H9 (cell line): Measurements from ENCODE around the gene MN1. TPM values are rescaled to one million over a fixed set of nuclear protein-coding genes. Genes with fewer than 3 reads are reported as not detected.

ENCODE experiments used
- DNase-seq: peaks from one replicate; pipeline ENCODE4 v3.0.0-alpha.2; 2017
- H2AFZ ChIP-seq: one replicate; pipeline ENCODE4 v1.6.1; 2013; ENCODE audit warnings: mild to moderate bottlenecking, low read length, control low read depth, moderate library complexity
- H2AK5ac ChIP-seq: 2 replicates; pipeline ENCODE4 v1.6.1; 2013; ENCODE audit warnings: low read length, control low read depth, mixed read lengths; ENCODE audit not compliant: insufficient read length
- H2BK120ac ChIP-seq: one replicate; pipeline ENCODE4 v1.6.1; 2013; ENCODE audit warnings: low read depth, mild to moderate bottlenecking, low read length, control low read depth, inconsistent platforms; ENCODE audit not compliant: poor library complexity, severe bottlenecking
- H2BK12ac ChIP-seq: 2 replicates; pipeline ENCODE4 v1.6.1; 2013; ENCODE audit warnings: low read length, control low read depth, mixed read lengths, low read depth; ENCODE audit not compliant: insufficient read length
- H2BK15ac ChIP-seq: 2 replicates; pipeline ENCODE4 v1.6.1; 2013; ENCODE audit warnings: low read depth, low read length, control low read depth
- H2BK20ac ChIP-seq: one replicate; pipeline ENCODE4 v1.6.1; 2013; ENCODE audit warnings: low read depth, mild to moderate bottlenecking, low read length, control low read depth, inconsistent platforms; ENCODE audit not compliant: poor library complexity, severe bottlenecking
- H2BK5ac ChIP-seq: 2 replicates; pipeline ENCODE4 v1.6.1; 2013; ENCODE audit warnings: low read length, control low read depth, mixed read lengths; ENCODE audit not compliant: insufficient read length
- H3K14ac ChIP-seq: 2 replicates; pipeline ENCODE4 v1.6.1; 2013; ENCODE audit warnings: low read length, control low read depth; ENCODE audit not compliant: insufficient read depth
- H3K18ac ChIP-seq: 2 replicates; pipeline ENCODE4 v1.6.1; 2013; ENCODE audit warnings: low read depth, mild to moderate bottlenecking, mixed read lengths, low read length, control low read depth; ENCODE audit not compliant: insufficient read length
- H3K23ac ChIP-seq: 2 replicates; pipeline ENCODE4 v1.6.1; 2013; ENCODE audit warnings: low read length, control low read depth, mixed read lengths, low read depth; ENCODE audit not compliant: insufficient read length
- H3K23me2 ChIP-seq: 2 replicates; pipeline ENCODE4 v1.6.1; 2013; ENCODE audit warnings: low read depth, mild to moderate bottlenecking, mixed read lengths, low read length, control low read depth; ENCODE audit not compliant: insufficient read length, poor library complexity, severe bottlenecking
- H3K27ac ChIP-seq: 2 replicates; pipeline ENCODE4 v1.5.1; 2013; ENCODE audit warnings: low read length, control low read depth, mixed read lengths, low read depth; ENCODE audit not compliant: insufficient read length
- H3K27me3 ChIP-seq: 2 replicates; pipeline ENCODE4 v1.6.1; 2013; ENCODE audit warnings: low read length, control low read depth, inconsistent platforms; ENCODE audit not compliant: insufficient read depth
- H3K4ac ChIP-seq: 2 replicates; pipeline ENCODE4 v1.6.1; 2013; ENCODE audit warnings: low read depth, mild to moderate bottlenecking, control low read depth, inconsistent platforms, low read length, moderate library complexity
- H3K4me1 ChIP-seq: 2 replicates; pipeline ENCODE4 v1.6.1; 2013; ENCODE audit warnings: low read length, control low read depth, inconsistent platforms; ENCODE audit not compliant: insufficient read depth
- H3K4me2 ChIP-seq: 2 replicates; pipeline ENCODE4 v1.6.1; 2013; ENCODE audit warnings: low read length, control low read depth, mixed read lengths; ENCODE audit not compliant: insufficient read length, insufficient read depth
- H3K56ac ChIP-seq: 2 replicates; pipeline ENCODE4 v1.6.1; 2013; ENCODE audit warnings: low read depth, mild to moderate bottlenecking, mixed read lengths, low read length, control low read depth; ENCODE audit not compliant: insufficient read length
- H3K79me1 ChIP-seq: 2 replicates; pipeline ENCODE4 v1.6.1; 2013; ENCODE audit warnings: low read depth, mild to moderate bottlenecking, moderate library complexity, low read length, control low read depth, inconsistent platforms; ENCODE audit not compliant: insufficient read depth, poor library complexity, severe bottlenecking
- H3K79me2 ChIP-seq: 2 replicates; pipeline ENCODE4 v1.6.1; 2013; ENCODE audit warnings: low read length, control low read depth, inconsistent platforms; ENCODE audit not compliant: insufficient read depth
- H3K9ac ChIP-seq: 2 replicates; pipeline ENCODE4 v1.6.1; 2013; ENCODE audit warnings: low read length, control low read depth, mixed read lengths; ENCODE audit not compliant: insufficient read length; ENCODE audit errors: extremely low read depth
- H3K9me3 ChIP-seq: one replicate; pipeline ENCODE4 v1.6.1; 2013; ENCODE audit warnings: low read depth, low read length, inconsistent platforms; ENCODE audit not compliant: control insufficient read depth
- H3T11ph ChIP-seq: one replicate; pipeline ENCODE4 v1.6.1; 2013; ENCODE audit warnings: mild to moderate bottlenecking, low read length, control low read depth, inconsistent platforms
- H4K20me1 ChIP-seq: one replicate; pipeline ENCODE4 v1.6.1; 2013; ENCODE audit not compliant: control insufficient read depth, insufficient read length, insufficient read depth
- H4K5ac ChIP-seq: 2 replicates; pipeline ENCODE4 v1.6.1; 2013; ENCODE audit warnings: low read depth, mild to moderate bottlenecking, mixed read lengths, low read length, control low read depth; ENCODE audit not compliant: insufficient read length
- H4K8ac ChIP-seq: replicated peaks from 2 replicates; pipeline ENCODE4 v1.6.1; 2013; ENCODE audit warnings: low read length, control low read depth, mixed read lengths, low read depth; ENCODE audit not compliant: insufficient read length
- H4K91ac ChIP-seq: 2 replicates; pipeline ENCODE4 v1.6.1; 2013; ENCODE audit warnings: low read depth, mild to moderate bottlenecking, moderate library complexity, mixed read lengths, low read length, control low read depth; ENCODE audit not compliant: insufficient read length
- H3K27ac Mint-ChIP-seq, 3 experiments: 2 replicates in 2 of 3; 3 replicates in 1 of 3; pipeline ENCODE4 v1.8.0; 2020 to 2021; ENCODE audit warnings: mixed read lengths in 3 of 3, mild to moderate bottlenecking in 1 of 3, moderate library complexity in 1 of 3
- H3K27me3 Mint-ChIP-seq: 2 replicates; pipeline ENCODE4 v1.8.0; 2021; ENCODE audit warnings: low read depth, mild to moderate bottlenecking, moderate library complexity, mixed read lengths
- H3K36me3 Mint-ChIP-seq, 3 experiments: 2 replicates in 2 of 3; 3 replicates in 1 of 3; pipeline ENCODE4 v1.8.0; 2020 to 2021; ENCODE audit warnings: low read depth in 3 of 3, mixed read lengths in 3 of 3; ENCODE audit not compliant: insufficient read depth in 1 of 3
- H3K4me1 Mint-ChIP-seq, 2 experiments: 2 replicates each; pipeline ENCODE4 v1.8.0; 2020; ENCODE audit warnings: mixed read lengths in 2 of 2
- H3K4me3 Mint-ChIP-seq, 2 experiments: 2 replicates in 1 of 2; 3 replicates in 1 of 2; pipeline ENCODE4 v1.8.0; 2020 to 2021; ENCODE audit warnings: mild to moderate bottlenecking in 2 of 2, mixed read lengths in 2 of 2, moderate library complexity in 1 of 2
- H3K9me3 Mint-ChIP-seq, 2 experiments: 2 replicates in 1 of 2; 3 replicates in 1 of 2; pipeline ENCODE4 v1.8.0; 2020; ENCODE audit warnings: mild to moderate bottlenecking in 2 of 2, mixed read lengths in 2 of 2, moderate library complexity in 1 of 2
- CTCF ChIP-seq: fragments of 200-600 bp; sonication (generic); conservative IDR thresholded peaks from 3 replicates; pipeline ENCODE4 v1.8.0; 2021; ENCODE audit warnings: antibody characterized with exemption, mild to moderate bottlenecking
- WGBS: extraction: QIAGEN DNeasy Blood & Tissue Kit; methylation state at CpG from one replicate; pipeline ENCODE4 v1.1.7; 2013; ENCODE audit warnings: missing lambda C conversion rate, low lambda C conversion rate, mixed read lengths; ENCODE audit not compliant: insufficient read length; ENCODE audit errors: extremely low coverage; 5-methylcytosine and 5-hydroxymethylcytosine counted together
- total RNA-seq: library from RNA; stranded (reverse); gene quantifications from 2 replicates; pipeline ENCODE4 v1.2.1, GENCODE V29; 2021

The MN1 gene
- total RNA-seq, 1 experiment from 2014 or later = 2.8 TPM

DNA sequence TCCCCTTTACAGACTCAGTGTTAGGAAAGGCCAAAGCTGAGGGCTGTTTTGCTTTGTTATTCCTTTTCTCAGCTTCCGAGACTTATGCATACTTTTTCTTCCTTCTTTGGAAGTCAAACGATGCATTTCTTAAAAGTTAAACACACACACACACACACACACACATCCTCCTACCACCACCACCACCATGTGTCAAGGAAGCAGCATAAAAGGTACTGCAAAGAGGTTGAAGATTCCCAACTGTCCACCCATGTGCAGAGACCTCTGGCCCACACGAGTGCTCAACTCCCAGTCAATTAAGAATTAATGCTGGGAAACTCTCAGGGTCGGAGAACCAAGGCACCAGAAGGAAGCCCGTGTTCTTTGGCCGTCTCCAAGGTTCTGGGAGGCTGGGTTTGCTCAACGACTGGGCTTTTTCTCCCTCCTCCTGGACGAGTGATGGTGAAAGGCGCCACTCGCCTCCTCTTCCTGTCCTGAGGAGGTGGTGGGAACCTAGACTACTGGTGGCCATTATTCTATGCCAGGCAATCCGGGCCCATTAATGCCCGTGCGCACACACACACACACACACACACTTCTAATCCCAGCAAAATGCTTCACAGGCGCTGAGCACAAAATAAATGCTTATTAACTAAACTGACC is 15.1 kb downstream of the MN1 start:
- Histone ChIP-seq H3K23ac (no peak overlapping the region), H3K79me2 (no peaks in the 10 kb centered on the region), H3K23me2 (no peaks in the 10 kb centered on the region), H2AK5ac (no peak overlapping the region), H2BK15ac (no peak overlapping the region), H3K27me3 (no peaks in the 10 kb centered on the region; the same call in 1 of the 2 replicates), H3K56ac (no peak overlapping the region), H3K18ac (peak overlapping the region; percentile 19), H3K4ac (no peak overlapping the region), H3K4me2 (no peak overlapping the region), H2BK12ac (no peak overlapping the region), H4K91ac (no peak overlapping the region), H3K27ac (no peak overlapping the region), H3K14ac (peak overlapping the region; percentile 34; the same call in 1 of the 2 replicates), H3T11ph (no peak overlapping the region), H4K5ac (no peak overlapping the region), H2BK120ac (no peak overlapping the region), H2BK5ac (no peak overlapping the region), H4K8ac (no peak overlapping the region), H3K9ac (no peak overlapping the region), H4K20me1 (no peaks in the 10 kb centered on the region), H3K4me1 (peaks cover 12% of the 10 kb centered on the region; the same call in 1 of the 2 replicates), H3K9me3 (no peaks in the 10 kb centered on the region), H2AFZ (no peak overlapping the region), H3K79me1 (no peaks in the 10 kb centered on the region), H2BK20ac (no peak overlapping the region)
- DNase-seq = no peak
- Mint-ChIP-seq H3K27ac (peak overlapping the region in 1 of 3 experiments; percentile 67; a peak in 2 of 7 replicates), H3K36me3 (no peaks in the 10 kb centered on the region; a peak in 2 of 7 replicates), H3K27me3 (peaks cover 36% of the 10 kb centered on the region), H3K9me3 (no peaks in the 10 kb centered on the region), H3K4me1 (peaks cover 46 to 54% of the 10 kb centered on the region in 2 experiments), H3K4me3 (no peak overlapping the region)
- no CpG with 5 or more reads among the region's 14 CpGs for WGBS
- TF ChIP-seq CTCF = no peak
